ENCODE measurements around the gene MILR1.
A peak's percentile ranks its signal among the peaks of the same experiment; 100 is the strongest.

MILR1 gene

DNA sequence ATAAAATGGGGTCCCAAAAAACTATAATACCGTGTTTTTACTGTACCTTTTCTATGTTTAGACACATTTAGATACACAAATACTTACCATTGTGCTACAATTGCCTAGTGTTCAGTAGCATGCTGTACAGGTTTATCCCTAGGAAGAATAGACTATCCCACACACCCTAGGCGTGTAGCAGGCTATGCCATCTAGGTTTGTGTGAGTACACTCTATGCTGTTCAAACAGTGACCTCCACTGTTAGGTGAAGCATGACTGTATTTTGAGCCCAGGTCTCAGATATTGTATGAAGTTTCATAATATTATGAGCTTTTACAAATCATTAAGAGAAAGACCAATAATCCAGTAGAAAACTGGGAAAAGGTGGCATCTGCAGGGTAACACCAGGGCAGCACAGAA, 23.6 kb downstream of the MILR1 start:
- ChIA-PET POLR2A (no interaction called here), CTCF (interaction anchor here (1.1 kb wide), 2 partner anchors 54 to 151 kb away, joined by 3 read pairs; no protein-coding TSS in a partner anchor)
- no peak for DNase-seq (ENCODE audit: low read depth, low spot score)
- H3K4me3 ChIP-seq (ENCODE audit: low read depth, low read length): no peak overlapping the region
- TF ChIP-seq CTCF (IDR thresholded peaks at IDR 0.05; ENCODE audit: insufficient read depth, low read length, missing control alignments): no peak

DNA sequence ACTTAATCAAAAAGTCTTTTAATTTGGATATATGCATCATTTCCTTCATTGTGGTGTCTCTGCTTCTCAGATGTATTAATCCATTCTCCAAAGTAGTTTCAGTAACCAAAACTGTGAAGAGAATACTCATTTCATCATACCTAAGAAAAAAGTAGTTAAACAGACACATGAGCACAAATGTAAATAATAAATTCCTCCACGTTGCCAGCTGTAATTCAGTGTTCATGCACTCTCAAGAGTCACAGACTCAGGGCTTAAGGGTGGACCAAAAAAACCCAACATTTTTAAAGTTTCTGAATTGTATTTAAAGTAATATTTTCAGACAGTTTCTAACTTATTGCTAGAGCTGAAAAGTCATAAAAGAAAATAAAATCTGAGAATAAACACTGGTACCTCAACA, 28.9 kb downstream of the MILR1 start:
- ChIA-PET CTCF (interaction anchor here (0.9 to 13.9 kb wide), 4 partner anchors 13 to 174 kb away, joined by 3 to 120 read pairs (median 53); no protein-coding TSS in a partner anchor), POLR2A (interaction anchor here (1.2 to 1.5 kb wide), 2 partner anchors 19 to 29 kb away, joined by 5 to 7 read pairs; partner anchors contain the start of genes CEP95 and POLG2)
- no peak for DNase-seq (ENCODE audit: low read depth, low spot score)
- no peak overlapping the region for H3K4me3 ChIP-seq (ENCODE audit: low read depth, low read length)
- TF ChIP-seq CTCF (IDR thresholded peaks at IDR 0.05; ENCODE audit: insufficient read depth, low read length, missing control alignments): no peak

GRCh38 chr17:64480951-64481350, 32.0 kb downstream of the MILR1 start:
- ChIA-PET POLR2A (no interaction called here), CTCF (interaction anchor here (0.7 to 13.9 kb wide), 4 partner anchors 10 to 159 kb away, joined by 3 to 120 read pairs (median 53); no protein-coding TSS in a partner anchor)
- no peak for DNase-seq (ENCODE audit: low read depth, low spot score)
- no peak for TF ChIP-seq CTCF (IDR thresholded peaks at IDR 0.05; ENCODE audit: insufficient read depth, low read length, missing control alignments)
- H3K4me3 ChIP-seq (ENCODE audit: low read depth, low read length): no peak overlapping the region

DNA sequence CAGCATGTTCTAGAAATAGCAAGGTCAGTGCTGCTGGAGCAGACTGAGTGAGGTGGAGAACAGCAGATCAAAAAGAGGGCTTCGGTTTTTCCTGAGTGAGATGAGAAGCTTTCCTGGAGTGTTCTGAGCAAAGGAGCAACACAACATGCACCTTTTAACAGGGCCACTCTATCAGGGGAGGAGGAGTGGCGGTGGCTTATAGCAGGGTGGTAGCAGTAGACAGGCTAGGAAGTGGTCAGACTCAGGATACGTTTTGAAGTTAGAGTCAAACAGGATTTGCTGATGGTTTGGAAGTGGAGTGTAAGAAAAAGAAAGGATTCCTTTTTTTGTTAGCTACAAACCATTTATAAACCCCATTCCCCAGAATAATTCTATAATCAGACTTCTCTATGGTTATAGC, 35.5 kb downstream of the MILR1 start:
- H3K4me3 ChIP-seq (ENCODE audit: low read depth, low read length): no peak overlapping the region
- TF ChIP-seq CTCF (IDR thresholded peaks at IDR 0.05; ENCODE audit: insufficient read depth, low read length, missing control alignments): no peak
- no peak for DNase-seq (ENCODE audit: low read depth, low spot score)
- CTCF ChIA-PET: interaction anchor here (0.8 to 13.9 kb wide), 5 partner anchors 7 to 65 kb away, joined by 3 to 120 read pairs (median 5); no protein-coding TSS in a partner anchor
- POLR2A ChIA-PET: no interaction called here

- no peak for TF ChIP-seq CTCF (IDR thresholded peaks at IDR 0.05; ENCODE audit: insufficient read depth, low read length, missing control alignments)
- DNase-seq (ENCODE audit: low read depth, low spot score): no peak
- no peak overlapping the region for H3K4me3 ChIP-seq (ENCODE audit: low read depth, low read length)
- ChIA-PET CTCF (interaction anchor here (0.6 to 13.0 kb wide), 5 partner anchors 8 to 224 kb away, joined by 3 to 451 read pairs (median 5); no protein-coding TSS in a partner anchor), POLR2A (no interaction called here)
Observed at GRCh38 chr17:64488301-64488700, 39.4 kb downstream of the MILR1 start.

GRCh38 chr17:64491034-64491860, 42.3 kb downstream of the MILR1 start:
- DNase-seq (ENCODE audit: low read depth, low spot score): no peak
- TF ChIP-seq CTCF (IDR thresholded peaks at IDR 0.05; ENCODE audit: insufficient read depth, low read length, missing control alignments): peak; percentile 65
- POLR2A ChIA-PET: interaction anchor here (2.0 kb wide), 1 partner anchor 15 kb away, joined by 12 read pairs; the partner anchor contains the start of genes CEP95 and DDX5
- H3K4me3 ChIP-seq (ENCODE audit: low read depth, low read length): no peak overlapping the region
- CTCF ChIA-PET: interaction anchor here (0.6 to 13.0 kb wide), 31 partner anchors 11 to 468 kb away, joined by 3 to 451 read pairs (median 6); partner anchors contain the start of genes CEP95 and DDX5

Data from AG04449 (cell line).